SJSA1 (cell line): ENCODE results near the gene CRAMP1. TPM values are rescaled to one million over a fixed set of nuclear protein-coding genes. Genes with fewer than 3 reads are reported as not detected.
"Not testable (repeated sequence)": the region's sequence is repeated elsewhere in the genome, so short reads cannot be mapped to it uniquely, and the experiment has no call there.

ENCODE experiments used
- DNase-seq, 2 experiments: peaks; one replicate each; pipeline ENCODE4 v3.0.0-alpha.2; 2015 to 2020; ENCODE audit warnings: low spot score in 2 of 2, low read depth in 1 of 2
- H3K27ac ChIP-seq: fragments of 250-450 bp; sonication (Bioruptor Pico); 2 replicates; pipeline ENCODE4 v1.5.1; 2020; ENCODE audit warnings: mild to moderate bottlenecking, moderate library complexity
- H3K27me3 ChIP-seq: fragments of 250-450 bp; sonication (Bioruptor Pico); replicated peaks from 2 replicates; pipeline ENCODE4 v1.5.1; 2020; ENCODE audit warnings: mild to moderate bottlenecking, moderate library complexity
- H3K36me3 ChIP-seq: fragments of 250-450 bp; sonication (Bioruptor Pico); 2 replicates; pipeline ENCODE4 v1.5.1; 2020; ENCODE audit warnings: mild to moderate bottlenecking
- H3K4me1 ChIP-seq: fragments of 250-450 bp; sonication (Bioruptor Pico); replicated peaks from 2 replicates; pipeline ENCODE4 v1.6.1; 2021; ENCODE audit warnings: mild to moderate bottlenecking
- H3K4me3 ChIP-seq: fragments of 250-450 bp; sonication (Bioruptor Pico); 2 replicates; pipeline ENCODE4 v1.5.1; 2020; ENCODE audit warnings: mild to moderate bottlenecking
- H3K9me3 ChIP-seq: fragments of 250-450 bp; sonication (Bioruptor Pico); replicated peaks from 2 replicates; pipeline ENCODE4 v1.5.1; 2020; ENCODE audit warnings: mild to moderate bottlenecking
- total RNA-seq: library from RNA; depleted of rRNA; stranded (reverse); fragments of >200 nt; shearing (Covaris generic); gene quantifications from 2 replicates; pipeline ENCODE4 v1.2.3, GENCODE V29; 2014; rRNA removed

Gene CRAMP1
- total RNA-seq, 1 experiment from 2014 or later = 10.3 TPM

GRCh38 chr16:1713933-1714332, 101.8 kb downstream of the CRAMP1 start:
- Histone ChIP-seq H3K27ac (no peak overlapping the region), H3K4me1 (peaks cover 12% of the 10 kb centered on the region), H3K27me3 (no peaks in the 10 kb centered on the region), H3K36me3 (peaks cover 21% of the 10 kb centered on the region), H3K4me3 (no peak overlapping the region), H3K9me3 (no peaks in the 10 kb centered on the region)
- DNase-seq = no peak

GRCh38 chr16:1715220-1715619, 103.1 kb downstream of the CRAMP1 start:
- no peak for DNase-seq
- H3K9me3 ChIP-seq = no peaks in the 10 kb centered on the region
- no peak overlapping the region for H3K4me3 ChIP-seq
- H3K27ac ChIP-seq = no peak overlapping the region
- peaks cover 16% of the 10 kb centered on the region for H3K4me1 ChIP-seq
- no peaks in the 10 kb centered on the region for H3K27me3 ChIP-seq
- peaks cover 21% of the 10 kb centered on the region for H3K36me3 ChIP-seq

- H3K9me3 ChIP-seq, H3K27ac ChIP-seq, DNase-seq, H3K27me3 ChIP-seq, H3K4me3 ChIP-seq: not testable (repeated sequence)
- Histone ChIP-seq H3K36me3 (peaks cover 10% of the 10 kb centered on the region; the same call in 1 of the 2 replicates), H3K4me1 (peaks cover 28% of the 10 kb centered on the region)
Measured at GRCh38 chr16:1718236-1718635, 106.1 kb downstream of the CRAMP1 start.

- Histone ChIP-seq H3K4me1 (peaks cover 33% of the 10 kb centered on the region), H3K36me3 (peaks cover 15% of the 10 kb centered on the region)
- not testable (repeated sequence) for H3K27me3 ChIP-seq, DNase-seq, H3K9me3 ChIP-seq, H3K4me3 ChIP-seq, H3K27ac ChIP-seq
Measured at GRCh38 chr16:1719559-1720229, 107.5 kb downstream of the CRAMP1 start.

GRCh38 chr16:1721372-1721771, 109.2 kb downstream of the CRAMP1 start:
- Histone ChIP-seq H3K27ac (peak overlapping the region; percentile 37), H3K27me3 (no peaks in the 10 kb centered on the region), H3K4me3 (no peak overlapping the region), H3K9me3 (no peaks in the 10 kb centered on the region), H3K4me1 (peaks cover 33% of the 10 kb centered on the region), H3K36me3 (peaks cover 22% of the 10 kb centered on the region)
- DNase-seq = peak in 1 of 2 experiments; percentile 60

GRCh38 chr16:1723450-1724147, 111.4 kb downstream of the CRAMP1 start:
- H3K27me3 ChIP-seq = no peaks in the 10 kb centered on the region
- H3K36me3 ChIP-seq = peaks cover 41% of the 10 kb centered on the region
- DNase-seq = peak in 1 of 2 experiments; percentile 73
- H3K4me1 ChIP-seq = peaks cover 33% of the 10 kb centered on the region
- no peaks in the 10 kb centered on the region for H3K9me3 ChIP-seq
- H3K27ac ChIP-seq = peak overlapping the region; percentile 37; the same call in 1 of the 2 replicates
- H3K4me3 ChIP-seq = no peak overlapping the region

- H3K27me3 ChIP-seq = no peaks in the 10 kb centered on the region
- no peaks in the 10 kb centered on the region for H3K9me3 ChIP-seq
- peaks cover 45% of the 10 kb centered on the region for H3K36me3 ChIP-seq
- H3K4me3 ChIP-seq = no peak overlapping the region
- no peak for DNase-seq
- H3K27ac ChIP-seq = no peak overlapping the region
- H3K4me1 ChIP-seq = peaks cover 33% of the 10 kb centered on the region
Measured at GRCh38 chr16:1724491-1724890, 112.3 kb downstream of the CRAMP1 start.

GRCh38 chr16:1726661-1727502, 114.7 kb downstream of the CRAMP1 start:
- Histone ChIP-seq H3K27ac (no peak overlapping the region), H3K4me1 (peaks cover 17% of the 10 kb centered on the region), H3K9me3 (no peaks in the 10 kb centered on the region), H3K4me3 (no peak overlapping the region), H3K27me3 (no peaks in the 10 kb centered on the region), H3K36me3 (peaks cover 59% of the 10 kb centered on the region)
- DNase-seq = no peak

Other genes starting within 250 kb of the CRAMP1 start
- gene UNKL, start 197.7 kb upstream of the CRAMP1 start, total RNA-seq = 17.7 and 23.0 TPM in 2 replicates
- gene UQCC4, start 191.6 kb upstream of the CRAMP1 start, total RNA-seq = 25.3 and 25.6 TPM in 2 replicates
- gene PERCC1, start 181.3 kb upstream of the CRAMP1 start, total RNA-seq = not detected in 2 replicates
- not detected in 2 replicates for gene CCDC154, start 167.8 kb upstream of the CRAMP1 start, total RNA-seq
- gene CLCN7, start 137.3 kb upstream of the CRAMP1 start, total RNA-seq = 19.8 and 26.6 TPM in 2 replicates
- not detected in 2 replicates for gene PTX4, start 123.4 kb upstream of the CRAMP1 start, total RNA-seq
- gene TELO2, start 119.0 kb upstream of the CRAMP1 start, total RNA-seq = 19.7 and 21.9 TPM in 2 replicates
- 0.29 and 0.91 TPM in 2 replicates for gene TMEM204, start 78.7 kb upstream of the CRAMP1 start, total RNA-seq
- gene IFT140, start 288 bp upstream of the CRAMP1 start, total RNA-seq = 5.4 and 5.9 TPM in 2 replicates
- gene JPT2, start 65.9 kb downstream of the CRAMP1 start, total RNA-seq = 180 and 352 TPM in 2 replicates
- gene MAPK8IP3, start 93.8 kb downstream of the CRAMP1 start, total RNA-seq = 26.5 and 43.2 TPM in 2 replicates
- gene NME3, start 159.2 kb downstream of the CRAMP1 start, total RNA-seq = 19.9 and 27.1 TPM in 2 replicates
- 6.9 and 7.7 TPM in 2 replicates for gene EME2, start 160.4 kb downstream of the CRAMP1 start, total RNA-seq
- gene MRPS34, start 160.8 kb downstream of the CRAMP1 start, total RNA-seq = 132 and 178 TPM in 2 replicates
- gene SPSB3, start 170.2 kb downstream of the CRAMP1 start, total RNA-seq = 19.9 and 21.1 TPM in 2 replicates
- gene NUBP2, start 170.6 kb downstream of the CRAMP1 start, total RNA-seq = 117 and 127 TPM in 2 replicates
- not detected in 2 replicates for gene IGFALS, start 181.3 kb downstream of the CRAMP1 start, total RNA-seq
- gene HAGH, start 214.5 kb downstream of the CRAMP1 start, total RNA-seq = 22.2 and 65.3 TPM in 2 replicates
- 38.8 and 90.3 TPM in 2 replicates for gene FAHD1, start 214.8 kb downstream of the CRAMP1 start, total RNA-seq